ENCODE data around the gene APOBEC3F. TPM values are rescaled to one million over a fixed set of nuclear protein-coding genes. Genes with fewer than 3 reads are reported as not detected.

The APOBEC3F gene
- total and polyA plus RNA-seq, 2 donors (not counting 1 experiment from before 2014, with no cell fraction given), result 23.3 to 76.8 TPM

GRCh38 chr22:39092111-39092862 is 51.6 kb downstream of the APOBEC3F start:
- CTCF ChIA-PET, result no interaction called here
- H3K4me3 Mint-ChIP-seq, result no peak overlapping the region
- ATAC-seq (ENCODE audit: low read depth) (no peak), DNase-seq (no peak)
- Histone ChIP-seq H3K9me3 (ENCODE audit: control extremely low read depth in 1 of 3, control insufficient read depth in 2 of 3, insufficient read depth in 1 of 3, low read length in 2 of 3) (no peaks in the 10 kb centered on the region), H3K79me2 (ENCODE audit: control insufficient read depth, insufficient read depth, low read length) (peaks cover 5% of the 10 kb centered on the region), H3K4me2 (replicated peaks; ENCODE audit: low read depth, low read length, poor library complexity, severe bottlenecking) (no peak overlapping the region), H2AFZ (ENCODE audit: insufficient read depth, low read depth, low read length, poor library complexity, severe bottlenecking) (no peak overlapping the region), H3K36me3 (replicated peaks in 1 of 2; ENCODE audit: control extremely low read depth in 1 of 2, control insufficient read depth in 1 of 2, extremely low read depth in 1 of 2, insufficient read depth in 2 of 2, low read length in 1 of 2) (peaks cover 0 to 3% of the 10 kb centered on the region in 2 experiments), H3K9ac (ENCODE audit: low read length) (no peak overlapping the region), H3K4me3 (ENCODE audit: control extremely low read depth in 1 of 5, extremely low read depth in 1 of 5, insufficient read depth in 1 of 5, low read depth in 2 of 5, low read length in 4 of 5) (no peak overlapping the region), H3K27me3 (replicated peaks in 1 of 4; ENCODE audit: control extremely low read depth in 1 of 4, control insufficient read depth in 3 of 4, insufficient read depth in 4 of 4, low read length in 3 of 4) (no peaks in the 10 kb centered on the region), H3K4me1 (ENCODE audit: control insufficient read depth in 2 of 2, insufficient read depth in 2 of 2, low read length in 2 of 2) (peaks cover 38 to 45% of the 10 kb centered on the region in 2 donors), H3K27ac (ENCODE audit: low read length in 2 of 2) (no peak overlapping the region), H4K20me1 (ENCODE audit: control insufficient read depth, insufficient read depth, low read length, poor library complexity, severe bottlenecking) (no peaks in the 10 kb centered on the region)
- TF ChIP-seq CTCF (IDR thresholded peaks at IDR 0.05) (no peak), EZH2 (IDR thresholded peaks at IDR 0.05; ENCODE audit: borderline replicate concordance, insufficient read depth, low read depth, low read length, poor library complexity, severe bottlenecking) (no peak)
- H3K27me3 Mint-ChIP-seq, result no peaks in the 10 kb centered on the region
- peak overlapping the region; percentile 77 for H3K27ac Mint-ChIP-seq
- POLR2A ChIA-PET, result no interaction called here
- peaks cover 56% of the 10 kb centered on the region for H3K4me1 Mint-ChIP-seq
- WGBS (ENCODE audit: insufficient coverage), result 52% methylated on average over 5 of the region's 8 CpGs
- H3K9me3 Mint-ChIP-seq (ENCODE audit: insufficient read depth), result no peaks in the 10 kb centered on the region
- intact Hi-C loops (cut with micrococcal nuclease), result no loop called here

- Histone ChIP-seq H3K27ac (ENCODE audit: low read length in 2 of 2) (no peak overlapping the region), H3K4me1 (ENCODE audit: control insufficient read depth in 2 of 2, insufficient read depth in 2 of 2, low read length in 2 of 2) (peaks cover 64 to 70% of the 10 kb centered on the region in 2 donors), H3K9me3 (ENCODE audit: control extremely low read depth in 1 of 3, control insufficient read depth in 2 of 3, insufficient read depth in 1 of 3, low read length in 2 of 3) (no peaks in the 10 kb centered on the region), H3K79me2 (ENCODE audit: control insufficient read depth, insufficient read depth, low read length) (peaks cover 5% of the 10 kb centered on the region), H3K9ac (ENCODE audit: low read length) (no peak overlapping the region), H4K20me1 (ENCODE audit: control insufficient read depth, insufficient read depth, low read length, poor library complexity, severe bottlenecking) (no peaks in the 10 kb centered on the region), H3K4me2 (replicated peaks; ENCODE audit: low read depth, low read length, poor library complexity, severe bottlenecking) (no peak overlapping the region), H3K4me3 (ENCODE audit: control extremely low read depth in 1 of 5, extremely low read depth in 1 of 5, insufficient read depth in 1 of 5, low read depth in 2 of 5, low read length in 4 of 5) (no peak overlapping the region), H3K36me3 (replicated peaks in 1 of 2; ENCODE audit: control extremely low read depth in 1 of 2, control insufficient read depth in 1 of 2, extremely low read depth in 1 of 2, insufficient read depth in 2 of 2, low read length in 1 of 2) (no peaks in the 10 kb centered on the region), H2AFZ (ENCODE audit: insufficient read depth, low read depth, low read length, poor library complexity, severe bottlenecking) (no peak overlapping the region), H3K27me3 (replicated peaks in 1 of 4; ENCODE audit: control extremely low read depth in 1 of 4, control insufficient read depth in 3 of 4, insufficient read depth in 4 of 4, low read length in 3 of 4) (no peaks in the 10 kb centered on the region)
- peaks cover 71% of the 10 kb centered on the region for H3K4me1 Mint-ChIP-seq
- ATAC-seq (ENCODE audit: low read depth) (no peak), DNase-seq (no peak)
- peak overlapping the region; percentile 61 for H3K27ac Mint-ChIP-seq
- no peaks in the 10 kb centered on the region for H3K27me3 Mint-ChIP-seq
- intact Hi-C loops (cut with micrococcal nuclease), result no loop called here
- ChIA-PET CTCF (interaction anchor here (0.9 to 1.2 kb wide), 3 partner anchors 23 to 88 kb away, joined by 3 read pairs; no protein-coding TSS in a partner anchor), POLR2A (no interaction called here)
- H3K9me3 Mint-ChIP-seq (ENCODE audit: insufficient read depth), result no peaks in the 10 kb centered on the region
- TF ChIP-seq CTCF (IDR thresholded peaks at IDR 0.05), result no peak
- TF ChIP-seq EZH2 (IDR thresholded peaks at IDR 0.05; ENCODE audit: borderline replicate concordance, insufficient read depth, low read depth, low read length, poor library complexity, severe bottlenecking), result no peak
- no peak overlapping the region for H3K4me3 Mint-ChIP-seq
- WGBS (ENCODE audit: insufficient coverage), result 80% methylated on average over 9 of the region's 14 CpGs
These were observed 54.2 kb downstream of the APOBEC3F start for GRCh38 chr22:39094717-39095389.
